AG10803 (cell line): Measurements from ENCODE around the gene PPIL6.

Source experiments
- DNase-seq: peaks from one replicate; pipeline ENCODE4 v3.0.0; 2010; ENCODE audit warnings: low read depth
- H3K4me3 ChIP-seq: 2 replicates; pipeline ENCODE4 v1.5.1; 2011; ENCODE audit warnings: mild to moderate bottlenecking, low read length, control low read depth
- CTCF ChIP-seq: conservative IDR thresholded peaks from 2 replicates; pipeline ENCODE4 v1.5.1; 2011; ENCODE audit warnings: mild to moderate bottlenecking, low read length, control low read depth, inconsistent platforms

PPIL6 gene

GRCh38 chr6:109452181-109452580 lies 11.8 kb upstream of the PPIL6 start:
- no peak for TF ChIP-seq CTCF
- no peak overlapping the region for H3K4me3 ChIP-seq
- DNase-seq = no peak

GRCh38 chr6:109451376-109451775 lies 10.9 kb upstream of the PPIL6 start:
- no peak overlapping the region for H3K4me3 ChIP-seq
- no peak for TF ChIP-seq CTCF
- DNase-seq = no peak

GRCh38 chr6:109450801-109451200 lies 10.4 kb upstream of the PPIL6 start:
- no peak for DNase-seq
- H3K4me3 ChIP-seq = no peak overlapping the region
- no peak for TF ChIP-seq CTCF

- no peak overlapping the region for H3K4me3 ChIP-seq
- DNase-seq = no peak
- TF ChIP-seq CTCF = no peak
Measured at GRCh38 chr6:109449795-109450673, 9.6 kb upstream of the PPIL6 start.

- H3K4me3 ChIP-seq = no peak overlapping the region
- no peak for DNase-seq
- no peak for TF ChIP-seq CTCF
Measured at GRCh38 chr6:109449064-109449794, 8.8 kb upstream of the PPIL6 start.

GRCh38 chr6:109448615-109449014 lies 8.2 kb upstream of the PPIL6 start:
- TF ChIP-seq CTCF = no peak
- no peak for DNase-seq
- H3K4me3 ChIP-seq = no peak overlapping the region
